LNCaP clone FGC (cell line): ENCODE measurements around the gene NCBP3.
A peak's percentile ranks its signal among the peaks of the same experiment; 100 is the strongest.

Source experiments
- DNase-seq: peaks from one replicate; pipeline ENCODE4 v3.0.0-alpha.2; 2011; ENCODE audit warnings: low read depth
- H3K4me3 ChIP-seq: 2 replicates; pipeline ENCODE4 v1.5.1; 2011; ENCODE audit warnings: mild to moderate bottlenecking, low read depth, low read length, control low read depth
- TF ChIP-seq, protein P1 (sequence below): IDR thresholded peaks from 2 replicates; pipeline ENCODE4 v1.5.1; 2012; ENCODE audit warnings: mild to moderate bottlenecking; ENCODE audit not compliant: control insufficient read depth, insufficient read depth; ENCODE audit errors: extremely low read depth

The NCBP3 gene

DNA sequence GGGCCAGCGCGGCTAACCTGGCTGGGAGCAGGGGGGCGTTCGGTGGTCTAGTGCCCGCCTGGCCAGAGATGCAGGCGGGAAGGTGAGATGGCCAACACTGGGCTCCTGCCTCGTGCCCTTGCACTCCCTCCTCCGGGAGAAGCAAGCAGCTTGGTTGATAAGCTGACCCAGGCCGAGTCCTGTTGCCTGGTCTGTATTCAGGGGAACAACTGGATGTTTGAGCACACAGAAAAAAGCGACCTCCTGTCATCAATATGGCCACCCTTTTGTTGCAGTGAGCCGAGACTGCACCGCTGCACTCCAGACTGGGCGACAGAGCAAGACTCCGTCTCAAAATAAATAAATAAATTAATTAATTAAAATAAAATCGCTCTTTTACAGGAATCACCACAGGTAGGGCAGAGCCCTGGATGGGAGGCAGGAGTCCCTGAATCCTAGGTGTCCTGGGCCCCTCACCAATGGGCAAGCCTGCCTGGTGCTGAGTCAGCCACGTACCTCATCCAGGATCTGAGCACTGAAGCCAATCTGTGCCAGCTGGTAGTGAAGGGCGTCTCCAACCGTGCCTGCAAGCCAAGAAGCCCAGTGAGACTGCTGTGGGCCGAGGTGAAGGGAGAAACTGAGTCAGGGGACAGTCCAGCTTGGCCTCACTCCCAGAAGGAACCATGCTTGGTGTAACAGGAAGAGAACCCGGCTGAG is 90.6 kb downstream of the NCBP3 start:
- H3K4me3 ChIP-seq, result peak overlapping the region; percentile 74
- DNase-seq, result no peak
- TF ChIP-seq, protein P1, sequence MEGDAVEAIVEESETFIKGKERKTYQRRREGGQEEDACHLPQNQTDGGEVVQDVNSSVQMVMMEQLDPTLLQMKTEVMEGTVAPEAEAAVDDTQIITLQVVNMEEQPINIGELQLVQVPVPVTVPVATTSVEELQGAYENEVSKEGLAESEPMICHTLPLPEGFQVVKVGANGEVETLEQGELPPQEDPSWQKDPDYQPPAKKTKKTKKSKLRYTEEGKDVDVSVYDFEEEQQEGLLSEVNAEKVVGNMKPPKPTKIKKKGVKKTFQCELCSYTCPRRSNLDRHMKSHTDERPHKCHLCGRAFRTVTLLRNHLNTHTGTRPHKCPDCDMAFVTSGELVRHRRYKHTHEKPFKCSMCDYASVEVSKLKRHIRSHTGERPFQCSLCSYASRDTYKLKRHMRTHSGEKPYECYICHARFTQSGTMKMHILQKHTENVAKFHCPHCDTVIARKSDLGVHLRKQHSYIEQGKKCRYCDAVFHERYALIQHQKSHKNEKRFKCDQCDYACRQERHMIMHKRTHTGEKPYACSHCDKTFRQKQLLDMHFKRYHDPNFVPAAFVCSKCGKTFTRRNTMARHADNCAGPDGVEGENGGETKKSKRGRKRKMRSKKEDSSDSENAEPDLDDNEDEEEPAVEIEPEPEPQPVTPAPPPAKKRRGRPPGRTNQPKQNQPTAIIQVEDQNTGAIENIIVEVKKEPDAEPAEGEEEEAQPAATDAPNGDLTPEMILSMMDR, result no peak

DNA sequence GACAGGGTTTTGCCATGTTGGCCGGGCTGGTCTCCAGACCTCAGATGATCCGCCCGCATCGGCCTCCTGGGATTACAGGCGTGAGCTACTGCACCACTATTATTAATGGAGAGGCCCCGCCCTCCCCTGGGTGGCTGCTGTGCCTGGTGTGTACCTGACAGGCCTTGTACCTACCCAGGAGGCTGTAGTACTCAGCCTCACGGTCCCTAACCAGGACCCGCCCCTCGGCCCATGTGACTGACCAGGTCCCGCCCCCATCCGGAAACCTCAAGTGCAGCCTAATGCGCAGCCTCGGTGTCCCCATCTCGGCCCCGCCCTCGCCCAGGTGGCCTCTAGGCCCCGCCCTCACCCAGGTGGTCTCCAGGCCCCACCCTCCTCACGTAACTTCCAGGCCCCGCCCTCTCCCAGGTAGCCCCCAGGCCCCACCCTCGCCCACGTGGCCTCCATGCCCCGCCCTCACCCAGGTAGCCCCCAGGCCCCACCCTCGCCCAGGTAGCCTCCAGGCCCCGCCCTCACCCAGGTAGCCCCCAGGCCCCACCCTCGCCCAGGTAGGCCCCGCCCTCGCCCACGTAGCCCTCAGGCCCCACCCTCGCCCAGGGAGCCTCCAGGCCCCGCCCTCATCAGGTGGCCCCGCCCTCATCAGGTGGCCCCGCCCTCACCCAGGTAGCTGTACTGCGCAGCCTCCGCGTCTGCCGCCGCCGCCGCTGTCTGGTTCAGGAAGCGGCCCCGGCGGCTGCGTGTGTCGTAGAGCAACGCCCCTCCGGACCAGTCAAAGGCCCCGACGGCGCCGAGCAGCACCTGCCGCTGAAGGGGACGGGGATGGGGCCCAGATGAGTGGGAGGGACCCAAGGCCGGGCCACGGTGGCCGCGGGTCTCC is 91.3 kb downstream of the NCBP3 start:
- H3K4me3 ChIP-seq, result peak overlapping the region; percentile 74
- TF ChIP-seq, protein P1, result no peak
- peak; percentile 97 for DNase-seq

DNA sequence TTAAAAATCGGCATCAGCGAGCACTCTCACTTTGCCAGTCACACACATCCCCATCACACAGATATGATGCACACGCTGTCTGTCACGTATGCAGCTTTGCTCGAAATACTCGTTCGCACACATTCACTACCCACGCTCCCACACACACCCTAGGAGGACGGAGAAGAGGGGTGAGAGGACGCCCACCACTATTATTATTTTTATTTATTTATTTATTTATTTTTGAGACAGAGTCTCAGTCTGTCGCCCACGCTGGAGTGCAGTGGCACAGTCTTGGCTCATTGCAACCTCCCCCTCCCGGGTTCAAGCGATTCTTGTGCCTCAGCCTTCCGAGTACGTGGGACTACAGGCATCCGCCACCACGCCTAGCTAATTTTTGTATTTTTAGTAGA is 92.0 kb downstream of the NCBP3 start:
- no peak for DNase-seq
- TF ChIP-seq, protein P1, result no peak
- H3K4me3 ChIP-seq, result peak overlapping the region; percentile 36

DNA sequence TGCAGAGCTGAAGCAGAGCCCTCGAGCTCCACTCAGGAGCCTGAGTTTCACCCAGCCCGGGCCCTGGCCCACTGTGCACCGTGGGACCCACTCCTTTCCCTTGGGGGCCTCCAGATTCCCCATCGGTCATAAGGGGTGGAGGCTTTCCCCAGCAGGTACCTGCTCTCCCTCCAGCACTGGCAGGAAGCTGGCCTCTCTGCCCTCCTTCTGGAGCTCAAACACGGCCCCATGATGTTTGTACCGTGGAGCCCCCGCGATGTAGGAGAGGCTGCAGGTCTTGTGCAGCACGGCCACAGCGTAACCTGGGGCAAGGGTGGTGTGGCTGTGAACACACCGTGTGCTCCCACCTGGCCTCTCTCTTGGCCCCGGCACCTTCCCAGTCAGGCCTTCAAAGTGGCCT is 92.4 kb downstream of the NCBP3 start:
- H3K4me3 ChIP-seq, result no peak overlapping the region
- DNase-seq, result no peak
- TF ChIP-seq, protein P1, result no peak
